ENCODE data around the gene NR1D1. TPM values are rescaled to one million over a fixed set of nuclear protein-coding genes. Genes with fewer than 3 reads are reported as not detected.

The NR1D1 gene
- total RNA-seq, 6 donors from 2014 or later: 3.8 to 24.7 (median 15.8) TPM

DNA sequence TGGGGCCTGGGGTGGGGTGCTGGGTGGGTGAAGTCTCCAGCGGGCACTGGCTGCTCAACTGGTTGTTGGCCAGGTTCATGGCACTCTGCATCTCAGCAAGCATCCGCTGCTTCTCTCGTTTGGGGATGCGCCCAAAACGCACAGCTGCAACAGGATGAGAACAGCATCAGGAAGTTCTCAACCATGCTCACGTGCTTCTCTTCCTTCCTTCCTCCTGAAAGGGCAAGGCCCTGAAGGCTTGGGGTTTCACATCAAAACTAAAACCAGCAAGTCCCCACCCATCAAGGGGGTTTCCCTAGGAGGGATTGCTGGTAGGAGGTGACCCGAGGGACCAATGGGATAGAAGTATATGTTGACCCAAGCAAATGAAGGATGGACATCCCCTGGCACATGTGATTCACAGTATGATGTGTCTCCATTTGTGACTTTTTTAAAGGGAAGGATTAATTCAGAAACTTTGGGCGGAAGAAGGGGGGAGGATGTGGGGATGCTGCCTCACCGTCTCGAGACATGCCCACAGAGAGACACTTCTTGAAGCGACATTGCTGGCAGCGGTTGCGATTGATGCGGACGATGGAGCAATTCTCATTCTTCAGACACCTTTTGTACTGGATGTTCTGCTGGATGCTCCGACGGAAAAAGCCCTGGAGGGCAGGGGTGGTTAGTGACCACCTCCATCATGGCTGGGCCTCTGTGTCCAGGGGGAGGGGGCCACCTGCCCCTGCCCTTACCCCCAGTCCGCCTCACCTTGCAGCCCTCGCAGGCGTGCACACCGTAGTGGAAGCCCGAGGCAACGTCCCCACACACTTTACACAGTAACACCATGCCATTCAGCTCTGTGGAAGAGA, 4.2 kb downstream of the NR1D1 start:
- DNase-seq (peak in 1 of 2 donors; percentile 80), ATAC-seq (ENCODE audit: low FRiP score in 2 of 2) (no peak)
- H3K27ac ChIP-seq: peak overlapping the region; percentile 87 to 99 (median 94)

DNA sequence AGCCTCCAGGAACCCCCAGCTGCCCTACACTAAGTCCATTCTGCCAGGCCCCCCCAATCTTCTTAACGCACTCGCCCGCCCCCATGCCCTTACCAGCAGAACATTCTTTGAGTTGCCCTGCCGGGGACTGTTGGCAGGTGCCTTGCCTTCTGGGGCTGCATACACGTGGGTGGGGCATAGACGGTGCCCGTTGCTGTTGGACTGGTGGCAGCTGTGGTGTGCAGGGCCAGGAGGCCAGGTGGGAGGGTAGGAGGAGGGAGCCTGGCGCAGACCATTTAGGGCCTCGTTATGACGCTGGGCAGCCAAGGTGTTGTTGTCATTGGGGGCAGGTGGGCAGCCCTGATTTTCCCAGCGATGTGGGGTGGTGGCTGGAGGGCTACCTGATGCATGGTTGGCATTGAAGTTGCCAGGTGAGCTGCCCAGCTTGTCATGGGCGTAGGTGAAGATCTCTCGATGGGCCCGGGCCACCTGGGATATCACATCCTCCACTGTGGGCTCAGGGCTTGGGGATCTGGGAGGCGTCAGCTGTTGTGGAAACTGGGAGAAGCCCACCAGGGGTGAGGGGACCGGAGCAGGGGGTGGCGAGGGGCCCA, 4.9 kb downstream of the NR1D1 start:
- H3K4me1 ChIP-seq: peaks cover 46 to 79% (median 60%) of the 10 kb centered on the region in 4 donors
- H3K36me3 ChIP-seq: peaks cover 9 to 69% (median 49%) of the 10 kb centered on the region in 4 donors
- H3K27ac ChIP-seq: peak overlapping the region; percentile 87 to 99 (median 94)
- H3K27me3 ChIP-seq: no peaks in the 10 kb centered on the region
- WGBS, 2 donors: 74 to 78% methylated on average over 9 to 17 of the region's 17 CpGs
- no peak for DNase-seq
- no peak overlapping the region for H3K4me3 ChIP-seq
- TF ChIP-seq POLR2AphosphoS5 (IDR thresholded peaks at IDR 0.05) (peak in 1 of 2 donors; percentile 4), POLR2A (IDR thresholded peaks at IDR 0.05) (no peak), EP300 (IDR thresholded peaks at IDR 0.05) (no peak)
- TF ChIP-seq, protein P1, sequence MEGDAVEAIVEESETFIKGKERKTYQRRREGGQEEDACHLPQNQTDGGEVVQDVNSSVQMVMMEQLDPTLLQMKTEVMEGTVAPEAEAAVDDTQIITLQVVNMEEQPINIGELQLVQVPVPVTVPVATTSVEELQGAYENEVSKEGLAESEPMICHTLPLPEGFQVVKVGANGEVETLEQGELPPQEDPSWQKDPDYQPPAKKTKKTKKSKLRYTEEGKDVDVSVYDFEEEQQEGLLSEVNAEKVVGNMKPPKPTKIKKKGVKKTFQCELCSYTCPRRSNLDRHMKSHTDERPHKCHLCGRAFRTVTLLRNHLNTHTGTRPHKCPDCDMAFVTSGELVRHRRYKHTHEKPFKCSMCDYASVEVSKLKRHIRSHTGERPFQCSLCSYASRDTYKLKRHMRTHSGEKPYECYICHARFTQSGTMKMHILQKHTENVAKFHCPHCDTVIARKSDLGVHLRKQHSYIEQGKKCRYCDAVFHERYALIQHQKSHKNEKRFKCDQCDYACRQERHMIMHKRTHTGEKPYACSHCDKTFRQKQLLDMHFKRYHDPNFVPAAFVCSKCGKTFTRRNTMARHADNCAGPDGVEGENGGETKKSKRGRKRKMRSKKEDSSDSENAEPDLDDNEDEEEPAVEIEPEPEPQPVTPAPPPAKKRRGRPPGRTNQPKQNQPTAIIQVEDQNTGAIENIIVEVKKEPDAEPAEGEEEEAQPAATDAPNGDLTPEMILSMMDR (IDR thresholded peaks at IDR 0.05): peak in 1 of 6 experiments; percentile 4
- H3K9me3 ChIP-seq: no peaks in the 10 kb centered on the region
- no peak for ATAC-seq (ENCODE audit: low FRiP score in 2 of 2)

More for the DNA sequence above, 4.2 kb downstream of the NR1D1 start:
- no peaks in the 10 kb centered on the region for H3K9me3 ChIP-seq
- no peaks in the 10 kb centered on the region for H3K27me3 ChIP-seq
- TF ChIP-seq, protein P1 (IDR thresholded peaks at IDR 0.05): no peak
- TF ChIP-seq POLR2AphosphoS5 (IDR thresholded peaks at IDR 0.05): peak; percentile 88 to 89
- TF ChIP-seq EP300 (IDR thresholded peaks at IDR 0.05): peak in 2 of 4 donors; percentile 66 to 93
- TF ChIP-seq POLR2A (IDR thresholded peaks at IDR 0.05): peak in 1 of 4 donors; percentile 17
- H3K36me3 ChIP-seq: peaks cover 9 to 64% (median 49%) of the 10 kb centered on the region in 4 donors
- peaks cover 50 to 80% (median 65%) of the 10 kb centered on the region in 4 donors for H3K4me1 ChIP-seq
- WGBS, 2 donors: 44 to 54% methylated on average over 16 to 23 of the region's 23 CpGs
- peak overlapping the region in 1 of 4 donors; percentile 13 for H3K4me3 ChIP-seq

DNA sequence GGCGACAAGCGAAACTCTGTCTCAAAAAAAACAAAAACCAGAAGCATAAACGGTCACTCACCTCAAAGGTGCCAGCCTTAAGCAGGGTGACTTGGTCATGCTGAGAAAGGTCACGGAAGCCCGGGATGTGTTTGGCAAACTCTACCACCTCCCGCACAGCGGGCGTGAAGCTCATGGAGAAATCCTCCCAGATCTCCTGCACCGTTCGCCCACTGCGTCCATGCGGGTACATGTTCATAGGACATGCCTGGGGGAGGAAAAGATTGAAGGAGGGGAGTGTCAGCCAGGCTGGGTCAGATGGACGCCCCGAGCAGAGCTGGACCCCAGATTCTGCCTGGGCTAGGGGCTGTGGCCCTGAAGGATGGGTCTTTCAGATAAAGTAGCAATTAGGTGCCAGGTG, 5.5 kb downstream of the NR1D1 start:
- Histone ChIP-seq H3K4me3 (no peak overlapping the region), H3K9me3 (no peaks in the 10 kb centered on the region), H3K4me1 (peaks cover 45 to 73% (median 59%) of the 10 kb centered on the region in 4 donors), H3K27ac (peak overlapping the region; percentile 87 to 99 (median 94)), H3K36me3 (peaks cover 9 to 75% (median 53%) of the 10 kb centered on the region in 4 donors), H3K27me3 (no peaks in the 10 kb centered on the region)
- TF ChIP-seq EP300 (IDR thresholded peaks at IDR 0.05) (no peak), POLR2AphosphoS5 (IDR thresholded peaks at IDR 0.05) (no peak), POLR2A (IDR thresholded peaks at IDR 0.05) (no peak)
- TF ChIP-seq, protein P1 (IDR thresholded peaks at IDR 0.05): no peak
- no peak for ATAC-seq (ENCODE audit: low FRiP score in 2 of 2)
- 87 to 91% methylated on average over 14 of the region's 14 CpGs for WGBS, 2 donors
- no peak for DNase-seq

DNA sequence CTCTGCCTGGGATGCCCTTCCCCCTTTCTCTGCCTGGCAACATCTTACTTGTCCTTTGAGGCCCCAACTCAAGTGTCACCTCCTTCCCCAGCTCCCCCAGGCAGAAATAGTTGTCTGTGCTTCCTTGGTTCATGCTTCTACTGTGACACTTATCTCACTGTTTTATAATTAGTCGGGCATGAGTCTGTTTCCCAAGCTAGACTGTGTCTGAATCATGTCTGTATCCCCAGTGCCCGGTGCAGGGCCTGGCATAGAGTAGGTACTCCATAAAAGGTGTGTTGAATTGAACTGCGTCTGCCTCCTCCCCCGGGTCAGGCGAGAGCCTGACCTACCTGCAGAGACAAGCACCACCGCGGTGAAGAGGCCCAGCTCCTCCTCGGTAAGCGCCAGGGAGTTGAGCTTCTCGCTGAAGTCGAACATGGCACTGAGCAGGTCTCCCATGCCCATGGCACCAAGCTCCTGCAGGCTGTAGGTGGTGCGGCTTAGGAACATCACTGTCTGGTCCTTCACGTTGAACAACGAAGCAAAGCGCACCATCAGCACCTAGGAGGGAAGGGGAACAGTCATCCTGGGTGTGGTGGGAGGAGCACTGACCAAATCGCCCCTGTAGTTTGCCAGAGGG, 6.7 kb downstream of the NR1D1 start:
- no peaks in the 10 kb centered on the region for H3K9me3 ChIP-seq
- no peaks in the 10 kb centered on the region for H3K27me3 ChIP-seq
- peak overlapping the region; percentile 28 to 96 (median 89) for H3K27ac ChIP-seq
- TF ChIP-seq POLR2A (IDR thresholded peaks at IDR 0.05) (no peak), POLR2AphosphoS5 (IDR thresholded peaks at IDR 0.05) (peak in 1 of 2 donors; percentile 9)
- TF ChIP-seq, protein P1 (IDR thresholded peaks at IDR 0.05): no peak
- ATAC-seq (ENCODE audit: low FRiP score in 2 of 2) (no peak), DNase-seq (no peak)
- H3K4me3 ChIP-seq: no peak overlapping the region
- peaks cover 38 to 61% (median 55%) of the 10 kb centered on the region in 4 donors for H3K4me1 ChIP-seq
- peaks cover 19 to 87% (median 64%) of the 10 kb centered on the region in 4 donors for H3K36me3 ChIP-seq
- 79 to 82% methylated on average over 16 of the region's 16 CpGs for WGBS, 2 donors

Measured in upper lobe of left lung (tissue), 6 donors.